ENCODE data around the gene TRPM8.
"Not testable (repeated sequence)": the region's sequence is repeated elsewhere in the genome, so short reads cannot be mapped to it uniquely, and the experiment has no call there.

Gene TRPM8

GRCh38 chr2:233938676-233939370, 21.6 kb downstream of the TRPM8 start:
- DNase-seq, result no peak

DNA sequence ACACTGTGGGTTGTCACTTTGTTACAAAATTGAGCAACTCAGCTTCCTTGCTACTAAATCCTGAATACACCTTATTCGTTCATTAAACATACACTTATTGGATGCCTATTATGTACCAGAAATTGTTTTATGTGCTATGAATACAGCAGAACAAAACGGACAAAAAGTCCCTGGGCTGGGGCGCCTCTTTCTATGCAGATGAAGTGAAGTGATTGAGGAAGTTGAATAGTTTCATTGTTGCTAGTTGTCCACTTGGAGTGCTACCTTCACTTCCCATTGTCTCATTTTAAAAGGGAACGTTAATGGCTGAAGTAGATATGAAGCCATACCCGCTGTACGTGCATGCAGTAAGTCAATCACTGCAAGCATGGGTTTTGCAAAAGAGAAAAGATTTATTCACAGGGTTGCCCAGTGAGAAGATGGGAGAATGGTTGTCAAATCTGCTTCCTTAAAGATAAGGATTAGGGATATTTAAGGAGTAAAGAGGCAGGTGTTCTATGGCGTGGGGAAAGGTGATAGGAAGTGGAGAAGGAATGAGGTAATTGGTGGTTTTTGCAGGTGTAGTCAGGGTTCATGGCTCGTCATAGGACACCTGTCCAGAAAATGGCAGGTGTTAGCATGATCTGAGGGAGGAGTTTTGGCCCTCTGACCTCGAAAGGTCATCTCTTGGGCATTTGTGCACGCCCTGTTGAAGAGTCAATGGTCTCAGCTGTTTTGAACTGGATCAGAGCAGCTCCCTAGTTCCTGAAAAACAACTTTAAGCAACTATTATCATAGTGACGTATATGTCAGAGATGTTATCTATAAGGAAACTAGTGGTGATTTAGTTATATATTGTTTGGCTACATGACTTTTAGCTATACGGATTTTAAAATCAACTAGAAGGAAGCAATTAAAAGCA, 23.5 kb downstream of the TRPM8 start:
- peak; percentile 68 for DNase-seq

DNA sequence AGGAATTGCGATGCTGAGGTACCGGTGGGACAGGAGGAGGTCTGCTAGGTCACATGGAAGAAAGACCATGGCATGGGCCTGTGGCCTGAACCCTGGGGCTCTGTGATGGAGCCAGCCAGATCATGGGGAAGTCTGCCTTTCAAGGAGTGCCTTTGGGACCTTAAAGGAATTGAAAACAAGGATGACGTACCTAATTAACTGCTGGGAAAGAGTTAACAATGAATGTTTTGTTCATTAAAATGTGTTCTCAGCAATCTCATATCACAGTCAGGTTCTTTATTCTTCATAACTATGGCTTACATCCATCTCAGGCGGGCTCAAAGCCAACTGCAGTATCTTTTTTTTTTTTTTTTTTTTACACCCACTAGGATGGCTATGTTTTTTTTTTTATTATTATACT, 25.6 kb downstream of the TRPM8 start:
- DNase-seq, result no peak

- DNase-seq, result no peak
These were observed 27.1 kb downstream of the TRPM8 start for GRCh38 chr2:233944269-233944668.

DNA sequence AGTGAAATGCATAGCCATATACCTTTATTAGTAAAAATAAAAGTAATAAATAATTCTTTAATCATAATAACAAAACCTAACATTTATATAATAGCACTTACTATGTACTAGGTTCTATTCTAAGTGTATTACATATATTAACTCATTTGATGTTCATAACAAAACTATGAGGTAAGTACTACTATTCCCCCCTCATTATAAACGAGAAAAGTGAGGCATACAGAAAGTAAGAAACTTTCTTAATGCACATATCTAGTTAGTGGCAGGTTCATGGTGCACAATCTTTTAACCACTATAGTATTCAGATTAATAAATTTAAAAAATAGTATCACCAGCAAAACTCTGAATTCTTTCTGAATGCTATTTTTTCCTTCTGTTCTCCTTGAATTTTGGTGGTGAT, 27.5 kb downstream of the TRPM8 start:
- DNase-seq, result no peak

- no peak for DNase-seq
These were observed 28.0 kb downstream of the TRPM8 start for GRCh38 chr2:233945146-233945545.

DNA sequence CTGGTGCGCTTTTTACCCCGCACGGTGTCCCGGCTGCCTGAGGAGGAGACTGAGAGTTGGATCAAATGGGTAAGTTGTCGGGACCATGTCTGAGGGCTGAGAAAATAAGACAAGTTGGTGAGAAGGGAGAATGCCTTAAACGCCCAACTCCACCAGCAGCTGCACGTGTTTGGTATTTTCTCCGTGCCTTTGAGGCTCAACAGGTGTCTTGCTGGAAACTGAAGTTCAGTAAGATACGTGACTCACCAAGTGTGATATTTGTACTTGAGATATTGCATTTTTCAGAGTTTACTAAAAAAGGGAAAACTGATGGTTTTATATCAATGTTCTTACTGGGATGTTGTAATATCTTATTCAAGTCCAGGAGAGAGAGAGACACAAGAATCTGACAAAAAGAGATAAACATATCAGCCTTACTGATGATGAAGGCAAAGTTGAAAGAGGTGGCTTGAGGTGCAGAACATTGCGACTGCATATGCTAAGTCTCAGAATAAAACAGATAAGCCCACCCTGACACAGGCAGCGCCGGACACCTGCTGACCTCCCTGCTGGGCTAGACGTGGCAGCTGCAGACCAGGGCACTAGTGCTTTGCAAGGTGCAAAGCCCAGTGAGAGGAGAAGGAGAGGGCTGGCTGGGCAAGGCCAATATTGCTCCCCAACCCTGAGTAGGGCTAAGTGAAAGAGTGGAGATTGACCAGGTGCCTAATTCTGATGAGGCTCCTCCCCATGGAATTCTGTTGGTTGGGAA, 33.1 kb downstream of the TRPM8 start:
- DNase-seq, result no peak

GRCh38 chr2:233952335-233952734, 35.2 kb downstream of the TRPM8 start:
- DNase-seq, result no peak

DNA sequence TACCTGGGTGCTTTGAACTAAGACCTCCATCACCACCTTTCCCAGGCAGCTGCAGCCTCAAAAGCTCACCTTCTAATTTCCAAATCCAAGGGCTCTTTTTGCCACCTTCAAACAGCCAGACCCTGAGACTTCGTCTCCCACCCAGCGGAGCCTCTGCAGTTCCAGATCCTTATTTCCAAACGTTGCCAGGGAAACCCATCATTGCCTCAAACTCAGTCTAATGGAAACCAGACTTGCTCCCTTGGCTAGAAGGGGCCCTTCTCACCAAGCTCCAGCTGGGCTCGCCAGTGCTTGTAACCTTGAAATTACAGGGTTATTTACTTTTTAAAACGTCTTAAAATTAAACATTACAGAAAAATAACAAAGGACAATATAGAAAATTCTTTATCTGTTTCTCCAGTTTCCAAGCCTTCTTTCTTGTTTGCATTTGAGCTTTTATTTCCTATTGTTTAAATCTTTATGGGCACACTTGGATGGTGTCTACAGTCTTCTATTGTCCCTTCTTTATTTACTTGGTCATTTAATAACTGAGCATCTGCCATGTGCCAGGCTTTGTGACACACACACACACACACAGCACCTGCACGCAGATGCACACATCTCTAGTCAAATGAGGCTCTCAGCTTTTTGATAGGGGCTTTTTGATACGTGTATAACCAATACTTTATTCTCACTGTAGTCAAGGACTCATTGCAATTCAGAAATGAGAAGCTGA, 36.1 kb downstream of the TRPM8 start:
- DNase-seq, result peak; percentile 58

GRCh38 chr2:233960203-233960602, 43.0 kb downstream of the TRPM8 start:
- DNase-seq, result no peak

- DNase-seq, result no peak
These were observed 44.7 kb downstream of the TRPM8 start for GRCh38 chr2:233961905-233962304.

DNA sequence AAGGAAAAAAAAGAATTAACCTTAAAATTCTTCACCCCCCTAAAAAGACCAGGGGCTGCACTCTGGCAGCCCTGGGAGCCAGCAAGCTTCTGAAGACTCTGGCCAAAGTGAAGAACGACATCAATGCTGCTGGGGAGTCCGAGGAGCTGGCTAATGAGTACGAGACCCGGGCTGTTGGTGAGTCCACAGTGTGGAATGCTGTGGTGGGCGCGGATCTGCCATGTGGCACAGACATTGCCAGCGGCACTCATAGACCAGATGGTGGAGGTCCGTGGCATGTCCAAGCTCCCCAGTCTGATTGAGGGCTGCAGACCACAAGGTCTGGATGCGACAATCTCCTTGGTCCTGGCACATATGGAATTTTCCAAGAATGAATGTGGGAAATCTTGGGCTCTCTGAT, 47.4 kb downstream of the TRPM8 start:
- no peak for DNase-seq

DNA sequence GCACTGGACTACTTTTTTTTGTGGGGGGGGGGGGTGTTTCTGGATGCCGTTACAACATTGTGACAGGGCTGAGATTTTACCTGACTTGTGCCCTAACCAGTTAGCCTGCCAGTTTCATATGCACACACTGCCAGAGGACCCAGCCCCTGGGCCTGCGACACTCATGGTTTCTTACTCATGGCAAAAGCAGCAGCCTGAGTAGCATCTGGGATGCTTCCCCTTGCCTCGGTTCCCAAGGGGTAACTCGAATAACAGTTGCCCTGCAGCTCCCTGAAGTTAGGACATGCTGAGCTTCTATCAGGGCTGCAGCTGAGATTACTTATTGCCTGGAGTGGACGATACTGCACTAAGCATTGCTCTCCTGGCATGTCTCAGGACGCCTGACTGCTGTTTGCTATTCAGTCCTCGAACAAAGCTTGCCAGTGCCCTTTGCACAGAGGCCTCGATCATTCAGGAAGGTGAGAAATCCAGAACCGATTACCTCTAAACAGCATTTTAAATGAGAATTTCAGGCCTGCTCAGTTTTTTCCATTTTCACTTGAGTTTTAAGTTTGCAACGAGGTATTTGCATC, 47.9 kb downstream of the TRPM8 start:
- DNase-seq, result no peak

GRCh38 chr2:233965646-233966045, 48.5 kb downstream of the TRPM8 start:
- not testable (repeated sequence) for DNase-seq

GRCh38 chr2:233966388-233966787, 49.2 kb downstream of the TRPM8 start:
- DNase-seq, result no peak

GRCh38 chr2:233967164-233967563, 50.0 kb downstream of the TRPM8 start:
- DNase-seq, result no peak

GRCh38 chr2:233968556-233968955, 51.4 kb downstream of the TRPM8 start:
- no peak for DNase-seq

GRCh38 chr2:233972460-233972859, 55.3 kb downstream of the TRPM8 start:
- not testable (repeated sequence) for DNase-seq

DNA sequence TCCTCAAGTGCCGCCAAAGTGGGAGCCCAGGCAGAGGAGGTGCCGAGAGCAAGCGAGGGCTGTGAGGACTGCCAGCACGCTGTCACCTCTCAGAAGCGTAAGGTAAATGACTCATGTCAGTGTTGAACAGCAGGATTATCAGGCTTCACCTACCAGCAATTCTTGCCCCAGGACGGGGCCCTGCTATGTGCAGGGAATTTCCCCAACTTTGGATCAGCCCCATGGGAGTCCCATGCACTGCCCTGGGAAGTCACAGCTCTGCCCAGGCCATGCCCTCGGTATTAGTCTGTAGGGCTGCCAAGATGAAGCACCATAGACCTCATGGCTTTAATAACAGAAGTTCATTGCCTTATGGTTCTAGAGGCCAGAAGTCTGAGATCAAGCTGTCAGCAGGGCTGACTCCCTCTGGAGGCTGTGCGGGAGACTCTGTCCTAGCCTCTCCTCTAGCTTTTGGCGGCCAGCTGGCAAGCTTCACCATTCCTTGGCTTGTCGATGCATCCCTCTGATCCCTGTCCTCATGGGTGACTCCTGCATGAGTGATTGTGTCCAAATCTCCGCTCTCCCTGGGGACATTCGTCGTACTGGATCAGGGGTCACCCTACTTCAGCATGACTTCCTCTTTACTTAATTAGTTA, 55.9 kb downstream of the TRPM8 start:
- no peak for DNase-seq

DNA sequence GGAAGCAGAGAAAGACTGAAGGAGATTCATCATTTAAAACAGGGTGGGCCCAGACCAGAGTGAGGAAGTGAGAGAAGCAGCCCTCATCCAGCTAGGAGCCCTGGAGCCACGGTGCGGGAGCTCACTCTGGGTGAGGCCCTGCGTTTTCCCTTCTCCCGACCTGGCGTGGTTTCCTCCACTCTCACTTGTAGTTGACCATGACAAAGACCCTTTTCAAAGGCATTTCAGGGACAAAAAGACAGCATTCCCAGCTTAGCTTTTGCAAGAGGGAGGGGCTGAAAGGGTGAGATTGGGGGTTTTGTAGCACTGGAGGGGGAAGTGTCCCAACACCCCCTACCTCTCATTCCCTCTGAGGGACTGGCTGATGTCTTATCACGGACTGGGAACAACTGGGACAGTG, 56.6 kb downstream of the TRPM8 start:
- DNase-seq, result no peak

DNA sequence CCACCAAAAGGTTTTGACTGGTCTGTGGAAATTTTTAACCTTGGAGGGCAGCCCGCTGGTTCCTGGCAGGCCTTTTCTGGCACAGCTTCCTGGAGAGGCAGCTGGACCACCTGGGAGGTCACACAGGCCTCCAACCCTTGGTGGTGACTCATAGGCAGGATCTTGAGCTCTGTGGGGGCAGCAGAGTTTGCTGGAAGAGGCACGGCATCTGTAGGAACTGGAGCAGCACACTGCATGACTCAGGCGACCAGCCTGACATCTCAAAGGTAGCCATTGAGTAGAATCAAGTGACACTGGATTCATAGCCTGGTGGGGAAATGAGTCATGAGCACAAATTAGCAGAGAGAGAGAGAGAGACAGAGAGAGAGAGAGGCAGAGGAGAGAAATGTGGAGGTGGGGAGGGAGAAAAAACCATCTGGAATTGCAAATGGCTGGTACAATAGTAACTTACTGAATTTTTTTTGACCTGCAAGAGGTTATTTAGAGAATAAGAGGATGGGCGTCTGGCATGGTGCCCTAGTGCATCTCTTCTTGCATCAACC, 57.4 kb downstream of the TRPM8 start:
- DNase-seq, result no peak

- DNase-seq, result no peak
These were observed 58.9 kb downstream of the TRPM8 start for GRCh38 chr2:233976087-233976486.

All from NCI-H510A treated with DMSO at 0.1 percent for 48 hours (cell line).